Activated T-cell treated with anti-CD3 and anti-CD28 coated beads, Interleukin-2, amount 50 U/mL, for 1 hour (primary cell): ENCODE data around the gene FBXO40.
A peak's percentile ranks its signal among the peaks of the same experiment; 100 is the strongest.
"Not testable (repeated sequence)": the region's sequence is repeated elsewhere in the genome, so short reads cannot be mapped to it uniquely, and the experiment has no call there.

Source experiments
- DNase-seq: peaks from one replicate; pipeline ENCODE4 v3.0.0-alpha.2; 2020

Gene FBXO40

GRCh38 chr3:121592856-121593702, at the start of gene FBXO40:
TSS of gene FBXO40 (plus strand) at chr3:121593379. CDS start at chr3:121620576, 27,197 bp downstream.
- DNase-seq = no peak

DNA sequence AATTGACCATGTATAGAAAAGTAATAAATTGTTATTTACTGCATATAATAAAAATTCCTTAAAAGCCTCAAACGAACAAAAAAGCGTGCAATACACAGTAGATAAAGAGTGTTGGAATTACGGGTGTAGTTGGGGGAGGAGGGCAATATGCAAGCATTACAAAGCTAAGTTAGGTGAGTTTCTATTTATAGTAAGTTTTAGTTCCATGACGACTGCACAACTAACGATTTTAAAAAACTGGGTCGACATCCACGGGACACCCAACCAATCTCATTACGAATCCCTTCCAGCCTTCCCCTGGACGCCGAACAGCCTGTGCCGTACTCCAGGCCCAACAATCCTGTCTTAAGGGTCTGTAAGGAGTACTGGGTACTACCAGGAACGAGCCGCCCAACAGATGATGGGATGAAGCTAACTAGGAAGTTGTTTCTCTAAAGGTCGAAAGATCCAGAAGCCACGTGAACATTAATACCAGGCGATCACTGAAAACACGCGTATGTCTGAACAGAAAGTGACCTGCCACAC, 48.1 kb upstream of the FBXO40 start:
- no peak for DNase-seq

DNA sequence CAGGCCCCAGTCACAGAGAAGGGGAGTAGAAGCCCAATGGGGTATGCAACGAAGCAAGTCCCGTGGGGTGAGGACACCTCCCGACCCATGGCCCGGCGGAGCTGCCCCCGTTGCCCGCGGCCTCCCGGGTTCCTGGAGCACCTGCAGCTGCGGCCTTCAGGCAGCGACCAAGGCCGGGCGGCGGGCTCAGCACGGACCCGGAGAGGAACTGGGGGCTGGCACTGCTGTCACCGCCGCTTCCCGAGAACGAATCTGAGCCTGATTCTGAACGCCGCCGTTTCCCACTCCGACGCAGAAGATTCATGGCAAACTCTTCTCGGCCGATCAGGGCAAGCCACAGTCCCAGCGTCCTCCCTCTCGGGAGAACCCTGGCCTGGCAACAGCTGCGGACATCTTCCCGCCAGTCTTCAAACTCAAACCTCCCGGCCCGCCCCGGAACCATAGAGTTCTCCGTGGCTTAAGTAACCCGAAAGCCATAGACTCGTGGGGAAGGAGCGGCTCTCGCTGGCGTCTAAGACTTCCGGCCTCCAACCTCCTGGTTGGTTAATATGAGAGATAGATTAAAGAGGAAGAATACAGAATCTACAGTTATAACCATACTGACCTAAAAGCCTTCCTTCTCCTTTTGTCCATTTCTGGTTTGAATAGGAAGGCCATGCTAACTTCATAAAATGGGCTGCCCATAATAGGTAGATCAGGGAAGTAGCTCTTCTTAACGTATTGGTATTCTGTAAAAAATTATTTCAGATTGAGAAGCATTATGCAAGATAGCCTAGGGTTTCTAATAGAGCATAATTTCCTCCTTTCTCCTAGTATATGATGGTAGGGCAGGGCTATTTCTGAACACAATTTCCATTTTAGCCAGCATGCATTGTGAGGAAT, 47.4 kb upstream of the FBXO40 start, which contains the start of gene POLQ:
Gene POLQ (minus strand): TSS at position 415 of the 882 bp plus-strand sequence. CDS start 111 bp downstream, at position 304.
- peak; percentile 83 for DNase-seq

- no peak for DNase-seq
Measured at GRCh38 chr3:121552379-121552778, 40.8 kb upstream of the FBXO40 start.

DNA sequence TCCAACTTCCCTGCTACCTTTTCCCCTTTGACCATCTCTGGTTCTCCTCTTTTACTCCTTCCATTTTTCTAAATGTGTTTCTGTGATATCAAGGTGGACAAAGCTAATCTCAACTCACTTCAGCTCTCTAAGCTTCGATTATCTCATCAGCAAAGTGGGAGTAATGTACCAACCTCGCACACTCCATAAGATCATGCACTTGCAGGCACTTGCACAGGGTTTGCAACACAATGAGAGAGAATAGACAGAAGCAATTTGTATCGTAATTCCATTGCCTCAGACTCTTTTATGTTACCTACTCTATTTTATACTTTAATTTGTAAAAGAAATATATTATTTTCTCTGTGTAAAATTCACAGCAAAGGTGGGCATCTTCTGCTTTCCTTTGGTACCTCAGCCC, 40.4 kb upstream of the FBXO40 start:
- no peak for DNase-seq

DNA sequence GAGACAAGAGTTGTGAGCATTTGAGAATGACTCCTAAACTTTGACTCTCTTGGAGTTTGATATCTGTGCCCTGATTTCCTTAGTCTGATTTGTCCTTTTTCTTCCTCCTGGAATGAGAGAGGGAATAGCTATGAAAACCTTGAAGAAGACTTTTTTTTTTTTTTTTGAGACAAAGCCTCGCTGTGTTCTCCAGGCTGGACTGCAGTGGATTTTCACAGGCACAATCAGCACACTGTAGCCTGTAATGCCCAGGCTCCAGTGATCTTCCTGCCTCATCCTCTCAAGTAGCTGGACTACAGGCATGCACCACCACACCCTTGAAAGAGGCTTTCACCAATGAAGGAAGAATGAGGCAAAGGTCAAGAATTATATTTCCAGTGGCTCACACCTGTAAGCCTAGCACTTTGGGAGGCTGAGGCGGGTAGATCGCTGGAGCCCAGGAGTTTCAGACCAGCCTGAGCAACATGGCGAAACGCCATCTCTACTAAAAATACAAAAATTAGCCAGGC, 35.7 kb upstream of the FBXO40 start:
- DNase-seq = no peak

- no peak for DNase-seq
Measured at GRCh38 chr3:121562148-121562547, 31.0 kb upstream of the FBXO40 start.

DNA sequence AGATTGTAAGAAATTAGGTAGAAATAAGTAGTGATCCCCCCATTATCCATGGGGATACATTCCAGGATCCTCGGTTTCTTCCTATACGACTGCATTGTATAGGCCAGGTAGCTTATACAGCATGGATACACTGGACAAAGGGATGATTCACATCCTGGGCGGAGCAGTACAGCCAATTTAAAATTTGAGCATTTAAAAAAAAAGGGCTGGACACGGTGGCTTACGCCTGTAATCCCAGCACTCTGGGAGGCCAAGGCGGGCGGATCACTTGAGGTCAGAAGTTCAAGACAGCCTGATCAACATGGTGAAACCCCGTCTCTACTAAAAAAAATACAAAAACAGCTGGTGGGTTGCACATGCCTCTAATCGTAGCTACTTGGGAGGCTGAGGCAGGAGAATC, 26.4 kb upstream of the FBXO40 start:
- no peak for DNase-seq

GRCh38 chr3:121567649-121568048, 25.5 kb upstream of the FBXO40 start, which contains the start of gene ARGFX:
TSS of gene ARGFX (plus strand) at chr3:121567949. CDS start at chr3:121570714, 2,765 bp downstream.
- no peak for DNase-seq

DNA sequence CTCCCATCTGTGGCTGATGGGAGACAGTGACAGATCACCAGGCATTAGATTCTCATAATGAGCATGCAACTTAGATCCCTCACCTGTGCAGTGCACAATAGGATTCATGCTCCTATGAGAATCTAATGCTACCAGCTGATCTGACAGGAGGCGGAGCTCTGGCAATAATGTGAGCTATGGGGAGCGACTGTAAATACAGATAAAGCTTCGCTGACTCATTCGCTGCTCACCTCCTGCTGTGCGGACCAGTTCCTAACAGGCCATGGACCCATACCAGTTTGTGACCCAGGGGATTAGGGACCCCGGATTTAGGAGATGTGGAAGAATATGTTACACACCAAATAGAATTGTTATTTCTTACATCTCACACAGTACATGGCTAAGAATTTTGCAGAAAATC, 18.7 kb upstream of the FBXO40 start:
- no peak for DNase-seq

GRCh38 chr3:121581691-121582090, 11.5 kb upstream of the FBXO40 start:
- no peak for DNase-seq

- DNase-seq = no peak
Measured at GRCh38 chr3:121584418-121584817, 8.8 kb upstream of the FBXO40 start.

GRCh38 chr3:121593806-121594205, 627 bp downstream of the FBXO40 start:
- not testable (repeated sequence) for DNase-seq

GRCh38 chr3:121594850-121595249, 1.7 kb downstream of the FBXO40 start:
- no peak for DNase-seq

- no peak for DNase-seq
Measured at GRCh38 chr3:121595765-121596406, 2.7 kb downstream of the FBXO40 start.

GRCh38 chr3:121598564-121598963, 5.4 kb downstream of the FBXO40 start:
- no peak for DNase-seq

DNA sequence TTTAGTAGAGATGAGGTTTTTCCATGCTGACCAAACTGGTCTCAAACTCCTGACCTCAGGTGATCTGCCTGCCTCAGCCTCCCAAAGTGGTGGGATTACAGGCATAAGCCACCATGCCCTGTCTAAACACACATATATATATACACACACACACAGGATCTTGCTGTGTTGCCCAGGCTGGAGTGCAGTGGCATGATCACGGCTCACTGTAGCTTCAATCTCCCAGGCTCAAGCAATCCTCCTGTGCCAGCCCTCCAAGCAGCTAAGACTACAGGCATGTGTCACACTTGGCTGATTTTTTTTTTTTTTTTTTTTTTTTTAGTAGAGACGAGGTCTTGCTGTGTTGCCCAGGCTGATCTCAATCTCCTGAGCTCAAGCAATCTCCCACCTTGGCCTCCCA, 6.7 kb downstream of the FBXO40 start:
- not testable (repeated sequence) for DNase-seq

DNA sequence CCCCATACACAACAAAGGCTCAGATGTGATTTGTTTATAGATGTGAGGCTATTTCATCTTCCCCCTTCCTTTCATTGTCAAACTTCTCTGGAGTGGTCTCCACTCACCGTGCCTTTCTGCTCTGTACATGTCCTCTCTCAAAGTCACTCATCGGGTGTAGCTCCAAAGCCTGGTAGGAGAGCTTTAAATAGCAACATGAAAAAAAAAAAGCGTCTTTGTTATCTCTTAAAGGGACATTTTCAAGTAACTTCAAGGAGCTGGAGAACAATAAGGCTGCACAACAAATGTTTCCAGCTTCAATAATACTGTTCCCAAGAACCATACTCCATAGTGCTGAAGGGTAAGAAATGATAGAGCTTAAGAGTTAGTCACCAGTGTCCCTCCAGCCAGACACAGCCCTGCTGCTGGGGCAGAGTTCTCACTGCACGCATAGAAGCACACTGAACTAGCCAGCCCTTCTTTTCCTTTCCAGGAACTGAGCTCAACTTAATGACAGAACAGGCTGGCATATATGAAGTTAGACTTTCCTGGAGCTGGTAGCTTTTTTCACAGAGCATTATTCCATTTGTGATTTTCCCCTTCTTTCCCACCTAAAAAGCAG, 8.1 kb downstream of the FBXO40 start:
- DNase-seq = no peak

DNA sequence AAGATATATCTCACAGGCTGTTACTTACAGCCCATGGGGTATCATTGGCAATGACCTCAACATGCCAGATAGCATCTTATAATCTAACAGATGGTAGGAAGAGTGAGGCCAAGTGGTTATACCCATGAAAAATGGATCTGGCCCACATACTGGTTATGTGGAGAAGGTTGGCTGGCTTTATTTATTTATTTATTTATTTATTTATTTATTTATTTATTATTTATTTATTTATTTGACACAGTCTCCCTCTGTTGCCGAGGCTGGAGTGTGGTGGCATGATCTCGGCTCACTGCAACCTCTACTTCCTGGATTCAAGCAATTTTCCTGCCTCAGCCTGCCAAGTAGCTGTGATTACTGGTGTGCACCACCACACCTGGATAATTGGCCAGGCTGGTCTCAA, 11.6 kb downstream of the FBXO40 start:
- DNase-seq = no peak

GRCh38 chr3:121606106-121606505, 12.9 kb downstream of the FBXO40 start:
- DNase-seq = no peak

DNA sequence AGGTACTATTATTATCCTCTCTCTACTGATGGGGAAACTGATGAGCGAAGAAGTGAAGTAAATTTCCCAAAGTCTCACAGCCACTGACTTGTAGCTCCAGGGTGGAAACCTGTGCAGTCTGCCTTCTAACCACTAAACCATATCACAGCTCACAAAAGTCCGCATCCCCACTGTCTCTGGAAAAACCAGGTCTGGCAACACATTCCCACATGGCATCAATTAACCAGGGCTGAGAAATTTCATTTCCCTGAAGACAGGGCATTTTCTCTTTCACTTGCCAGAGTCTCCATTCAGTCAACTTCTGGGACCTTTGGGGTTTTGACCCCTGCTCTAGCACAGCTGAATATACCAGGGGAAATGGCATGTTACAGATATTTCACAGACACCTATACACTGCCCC, 26.5 kb downstream of the FBXO40 start:
- DNase-seq = no peak

DNA sequence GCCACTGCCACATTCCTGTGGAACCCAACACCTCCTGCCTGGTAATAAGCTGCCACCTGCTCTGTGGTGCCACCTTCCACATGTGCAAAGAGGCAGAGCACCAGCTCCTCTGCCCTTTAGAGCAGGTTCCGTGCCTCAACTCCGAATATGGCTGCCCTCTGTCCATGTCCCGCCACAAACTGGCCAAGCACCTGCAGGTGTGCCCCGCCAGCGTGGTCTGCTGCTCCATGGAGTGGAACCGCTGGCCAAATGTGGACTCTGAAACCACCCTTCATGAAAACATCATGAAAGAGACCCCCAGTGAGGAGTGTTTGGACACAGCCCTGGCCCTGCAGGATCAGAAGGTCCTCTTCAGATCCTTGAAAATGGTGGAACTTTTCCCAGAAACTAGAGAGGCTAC, 28.3 kb downstream of the FBXO40 start:
- DNase-seq = no peak
